NCI-H2107 treated with DMSO at 0.1 percent for 48 hours (cell line): ENCODE results near the gene ATF4.
"Not testable (repeated sequence)": the region's sequence is repeated elsewhere in the genome, so short reads cannot be mapped to it uniquely, and the experiment has no call there.

Source experiments
- DNase-seq: peaks from one replicate; lab custom pipeline; 2025; ENCODE audit not compliant: unreplicated experiment; lab: John Stamatoyannopoulos, UW

The ATF4 gene

DNA sequence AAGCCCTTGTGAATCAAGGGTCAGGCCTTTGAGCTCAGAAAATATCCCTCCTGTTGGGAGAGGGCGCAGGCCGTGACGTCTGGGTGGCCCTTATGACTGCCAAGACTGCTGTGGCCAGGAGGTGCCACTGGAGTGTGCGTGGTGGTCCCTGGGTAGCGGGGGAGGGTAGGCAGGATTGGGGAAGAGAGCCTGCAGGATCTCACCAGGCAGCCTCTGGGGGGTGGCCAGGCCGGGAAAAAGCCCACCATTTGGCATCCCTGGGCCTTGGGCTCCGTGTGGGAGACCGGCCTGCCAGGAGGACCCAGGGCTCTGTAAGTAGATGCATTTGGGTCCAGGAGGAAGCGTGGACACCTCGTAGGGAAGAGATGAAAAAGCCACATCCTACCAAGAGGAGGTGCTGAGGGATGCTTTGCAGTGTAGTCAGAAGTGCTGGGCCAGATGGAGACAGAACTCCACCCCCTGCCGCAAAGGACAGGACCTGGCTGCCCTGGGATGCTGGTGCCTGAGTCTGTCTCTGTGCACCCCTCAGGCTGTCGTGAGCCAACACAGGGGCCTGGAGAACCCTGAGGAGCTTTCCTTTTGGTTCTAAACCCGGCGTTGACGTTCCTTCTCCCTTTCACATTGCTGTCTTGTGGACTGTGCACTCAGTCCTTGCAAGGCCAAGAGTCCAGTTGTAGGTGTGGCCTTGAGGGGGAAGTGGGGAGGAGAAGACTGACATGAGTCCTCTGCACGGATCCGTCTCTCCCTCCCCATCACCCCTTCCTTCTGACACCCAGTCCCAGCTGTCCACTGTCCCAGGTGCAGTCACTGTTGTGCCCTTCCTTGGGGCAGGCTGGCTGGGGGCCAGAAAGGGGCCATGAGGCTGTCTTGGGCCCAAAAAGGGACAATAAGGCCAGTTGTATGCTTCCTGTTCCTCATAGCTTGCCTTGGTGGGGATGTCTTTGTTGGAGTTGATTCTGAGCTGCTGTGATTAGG is 31.0 kb upstream of the ATF4 start:
- no peak for DNase-seq

- no peak for DNase-seq
Observed at GRCh38 chr22:39490135-39490798, 30.1 kb upstream of the ATF4 start.

GRCh38 chr22:39490966-39491680 is 29.2 kb upstream of the ATF4 start:
- DNase-seq = no peak

DNA sequence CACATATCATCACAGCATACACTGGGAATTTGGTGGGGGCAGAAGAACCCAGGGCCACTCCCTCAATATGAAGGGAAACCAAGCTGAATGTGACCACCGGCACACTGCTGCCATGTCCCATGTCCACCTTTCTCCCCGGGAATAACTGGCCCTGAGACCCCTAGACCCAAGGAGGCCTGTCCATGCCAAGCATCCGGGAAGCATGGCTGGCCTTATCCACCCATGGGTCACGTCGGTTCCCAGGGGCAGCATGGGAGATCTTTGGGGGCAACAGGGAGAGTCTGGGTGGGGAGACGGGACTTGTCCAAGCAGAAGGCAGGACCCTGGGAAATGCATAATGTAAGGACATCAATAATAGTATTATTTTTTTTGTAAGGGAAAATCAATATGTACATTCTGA is 28.7 kb upstream of the ATF4 start:
- DNase-seq = no peak

GRCh38 chr22:39492186-39492585 is 28.2 kb upstream of the ATF4 start:
- no peak for DNase-seq

DNA sequence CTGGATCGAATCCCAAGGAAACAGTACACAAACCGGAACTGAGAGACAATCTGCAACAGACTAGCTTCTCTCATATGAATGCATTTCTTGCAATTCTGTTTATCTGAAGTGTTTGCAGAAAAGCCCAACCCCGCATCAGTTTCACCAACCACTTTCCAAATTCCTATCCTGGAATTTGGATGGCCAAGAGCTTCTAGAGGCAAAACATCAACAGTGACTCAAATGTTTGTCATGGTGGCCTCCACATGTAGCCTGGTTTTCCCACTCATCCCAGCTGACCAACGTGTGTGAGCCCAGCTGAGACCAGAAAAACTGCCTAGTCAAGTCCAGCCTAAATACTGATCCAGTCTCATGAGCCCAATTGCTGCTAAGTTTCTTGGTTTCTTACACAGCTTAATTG is 26.6 kb upstream of the ATF4 start:
- DNase-seq = no peak

GRCh38 chr22:39494471-39495120 is 25.8 kb upstream of the ATF4 start:
- no peak for DNase-seq

DNA sequence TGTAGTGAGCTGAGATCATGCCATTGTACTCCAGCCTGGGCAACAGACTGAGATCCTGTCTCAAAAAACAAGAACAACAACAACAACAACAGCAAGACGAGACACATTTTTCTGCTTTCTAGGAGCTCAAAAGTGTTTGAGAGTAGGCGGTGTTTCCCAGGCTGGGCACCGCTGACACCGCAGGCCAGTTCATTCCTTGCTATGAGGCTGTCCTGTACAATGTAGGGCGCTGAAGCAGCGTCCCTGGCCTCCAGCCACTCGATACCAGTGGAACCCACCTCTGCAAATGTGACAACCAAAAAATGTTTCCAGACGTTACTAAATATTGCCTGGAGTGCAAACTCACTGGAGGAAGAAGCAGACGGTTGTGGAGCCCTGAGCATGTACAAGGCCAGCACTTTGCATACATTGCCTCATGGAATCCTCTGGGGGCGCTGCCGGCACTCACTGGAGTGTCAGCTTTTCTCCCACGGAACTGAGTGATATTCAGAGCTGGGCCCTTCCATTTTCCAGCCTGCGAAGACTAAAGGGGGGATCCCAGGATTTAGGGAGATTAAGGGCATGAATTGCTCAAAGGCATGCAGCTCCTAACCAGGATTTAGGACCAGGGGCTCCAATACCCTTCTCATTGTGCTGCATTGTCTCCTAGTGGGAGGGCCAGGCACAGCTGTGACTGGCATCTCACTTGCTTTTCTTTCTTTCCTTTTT is 24.1 kb upstream of the ATF4 start:
- DNase-seq = peak; percentile 22

GRCh38 chr22:39497429-39497828 is 22.9 kb upstream of the ATF4 start:
- no peak for DNase-seq

DNA sequence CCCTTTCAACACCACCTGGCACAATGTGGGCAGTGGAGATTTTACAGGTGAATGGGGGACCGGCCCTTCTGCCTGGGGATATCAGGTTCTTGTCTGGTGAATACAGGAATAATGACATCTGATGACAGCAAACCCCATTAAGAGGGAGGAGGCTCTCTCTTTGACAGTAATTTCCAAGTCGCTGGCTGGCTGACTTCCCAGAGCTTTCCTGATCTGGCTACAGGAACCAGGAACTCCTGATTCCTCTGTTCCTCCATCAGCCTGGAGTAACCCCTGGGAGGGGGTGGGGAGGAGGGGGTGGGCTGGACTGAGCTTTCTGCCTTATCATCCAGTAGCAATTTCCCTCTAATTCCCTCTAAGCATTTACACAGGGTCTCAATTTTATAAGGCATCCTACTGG is 22.0 kb upstream of the ATF4 start:
- DNase-seq = peak; percentile 80

- DNase-seq = no peak
Observed at GRCh38 chr22:39498802-39499201, 21.6 kb upstream of the ATF4 start.

DNA sequence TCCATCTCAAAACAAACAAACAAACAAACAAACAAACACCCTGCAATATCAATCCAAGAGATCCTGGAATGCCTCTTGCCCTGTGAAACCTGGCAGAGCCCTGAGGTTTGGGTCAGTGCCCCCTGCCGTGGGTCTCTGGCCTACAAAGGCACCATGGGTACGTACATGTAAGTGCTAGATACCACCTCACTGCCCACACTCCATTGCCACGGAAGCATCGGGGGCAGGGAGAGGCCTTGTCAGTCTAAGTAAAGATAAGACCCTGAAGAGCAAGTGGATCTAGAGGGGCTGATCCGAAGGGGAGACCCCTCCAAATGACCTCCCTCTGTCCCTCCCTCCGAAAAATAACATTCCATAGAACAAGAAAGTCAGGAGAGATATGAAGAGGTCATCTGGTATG is 20.3 kb upstream of the ATF4 start:
- DNase-seq = no peak

GRCh38 chr22:39501644-39502108 is 18.7 kb upstream of the ATF4 start:
- no peak for DNase-seq

DNA sequence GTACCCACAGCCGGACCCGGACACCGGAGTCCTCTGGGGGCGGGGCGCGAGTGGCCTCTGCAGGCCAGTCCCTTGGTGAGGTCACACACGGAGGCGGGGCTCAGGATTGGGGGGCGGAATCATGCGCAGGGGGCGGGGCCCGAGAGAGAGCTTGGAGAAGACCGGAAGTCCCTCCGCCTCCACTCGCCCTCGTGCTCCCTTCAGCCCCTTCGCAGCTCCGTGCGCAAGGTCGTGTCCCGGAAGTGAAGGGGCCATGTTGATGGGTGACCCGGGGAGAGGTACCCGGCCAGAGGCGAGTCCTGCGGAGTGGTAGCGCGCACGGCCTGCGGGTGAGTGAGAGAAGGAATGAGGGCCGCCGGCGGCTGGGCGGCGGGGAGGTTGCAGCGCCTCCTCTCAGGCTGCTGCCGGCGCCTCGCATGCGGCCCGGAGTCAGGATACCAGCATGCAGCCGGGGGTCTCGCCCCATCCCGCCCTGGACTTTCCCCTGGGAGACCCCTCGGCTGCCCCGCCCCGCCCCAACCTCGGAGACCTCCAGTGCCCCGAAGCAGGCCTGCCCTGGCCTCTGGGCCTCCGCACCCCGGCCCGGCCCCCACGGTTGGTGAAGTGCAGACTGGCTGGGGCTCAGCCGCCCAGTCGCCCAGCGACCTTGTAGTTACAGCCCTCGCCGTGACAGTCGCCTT is 18.1 kb upstream of the ATF4 start, which contains the start of gene MIEF1:
Gene MIEF1 (plus strand): TSS at position 182 of the 680 bp plus-strand sequence. CDS start 9,005 bp downstream, outside the sequence.
- peak; percentile 70 for DNase-seq

DNA sequence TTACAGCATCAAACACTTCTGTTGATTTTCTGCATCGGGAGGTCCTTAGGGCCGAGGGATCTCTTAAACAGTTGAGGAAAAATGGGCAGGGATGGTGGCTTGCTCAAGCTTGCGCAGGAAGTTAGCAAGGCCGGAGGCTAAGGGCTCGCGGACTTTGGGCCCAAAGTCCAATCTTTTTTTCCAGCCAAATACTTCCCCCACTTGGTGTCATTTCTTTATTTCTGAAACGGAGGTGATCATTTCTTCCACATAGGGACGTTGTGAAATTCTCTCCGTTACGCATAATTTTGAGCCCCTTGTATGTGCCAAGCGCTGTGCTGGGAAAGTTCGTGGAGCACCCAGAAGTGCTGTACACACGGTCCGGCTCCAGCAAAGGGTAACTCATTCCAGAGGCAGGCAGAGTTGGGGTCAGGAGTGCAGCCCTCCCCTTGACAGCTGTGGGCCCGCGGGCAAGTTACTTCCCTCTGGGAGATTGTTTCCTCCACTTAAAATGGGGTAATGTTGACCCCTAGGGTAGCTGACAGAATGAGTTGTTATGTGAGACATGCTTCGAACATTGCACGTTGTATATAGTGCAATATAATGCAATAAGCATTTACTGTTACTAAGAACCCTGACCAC is 17.5 kb upstream of the ATF4 start:
- DNase-seq = no peak

- no peak for DNase-seq
Observed at GRCh38 chr22:39503630-39504029, 16.7 kb upstream of the ATF4 start.

GRCh38 chr22:39504071-39504470 is 16.3 kb upstream of the ATF4 start:
- DNase-seq = no peak

GRCh38 chr22:39507021-39507420 is 13.3 kb upstream of the ATF4 start:
- DNase-seq = not testable (repeated sequence)

GRCh38 chr22:39508393-39508792 is 12.0 kb upstream of the ATF4 start:
- no peak for DNase-seq
